ENCODE results near the gene EFHC1. TPM values are rescaled to one million over a fixed set of nuclear protein-coding genes. Genes with fewer than 3 reads are reported as not detected.

Gene EFHC1
- total and polyA plus RNA-seq, 2 of the 13 experiments (the other 11 are each of a cell fraction or from before 2014, with no cell fraction given): 23.4 to 29.5 TPM

GRCh38 chr6:52503851-52504781 is 84.0 kb downstream of the EFHC1 start (continued):
- no peak for TF ChIP-seq ZNF333 (CRISPR knock-in tag; IDR thresholded peaks at IDR 0.05; ENCODE audit: borderline replicate concordance)
- TF ChIP-seq ZNF616 (CRISPR knock-in tag; IDR thresholded peaks at IDR 0.05; ENCODE audit: low read depth): no peak
- TF ChIP-seq POGZ (CRISPR knock-in tag; IDR thresholded peaks at IDR 0.05): no peak
- no peak for TF ChIP-seq TARDBP (CRISPR knock-in tag; IDR thresholded peaks at IDR 0.05)
- TF ChIP-seq MXI1 (IDR thresholded peaks at IDR 0.05; ENCODE audit: borderline replicate concordance, low read depth, low read length): no peak
- no peak for TF ChIP-seq ZNF710 (CRISPR knock-in tag; IDR thresholded peaks at IDR 0.05; ENCODE audit: borderline replicate concordance)
- TF ChIP-seq ZBTB43 (CRISPR knock-in tag; conservative IDR thresholded peaks at IDR 0.05): no peak
- TF ChIP-seq NRL (CRISPR knock-in tag; IDR thresholded peaks at IDR 0.05; ENCODE audit: borderline replicate concordance): 0 out of 2 replicates have a peak, but pooled peaks have one; percentile 10
- no peak for TF ChIP-seq ZSCAN31 (CRISPR knock-in tag; IDR thresholded peaks at IDR 0.05; ENCODE audit: low read depth)
- peak; percentile 45; the same call in 1 of the 2 replicates for TF ChIP-seq ZNF687 (CRISPR knock-in tag; IDR thresholded peaks at IDR 0.05)
- TF ChIP-seq ZFP41 (CRISPR knock-in tag; IDR thresholded peaks at IDR 0.05; ENCODE audit: borderline replicate concordance): no peak
